Left lung (tissue), 10 donors: ENCODE measurements around the gene TSPAN7. TPM values are rescaled to one million over a fixed set of nuclear protein-coding genes. Genes with fewer than 3 reads are reported as not detected.

ENCODE experiments used
- ATAC-seq: fragments of 200-7000 bp; cut with Tn5 transposase; one replicate; pipeline ENCODE4 v1.9.1; 2020; ENCODE audit warnings: moderate library complexity
- DNase-seq, 4 donors: peaks; one replicate each; pipeline ENCODE4 v3.0.0-alpha.2; 2013 to 2020
- H3K27ac ChIP-seq, 2 donors: fragments of 200-600 bp; sonication (generic) in 1 of 2; one replicate each; pipeline versions ENCODE4 v1.5.0 to v1.8.0; 2020 to 2021
- H3K27me3 ChIP-seq, 2 donors: fragments of 200-600 bp; sonication (generic) in 1 of 2; one replicate each; pipeline versions ENCODE4 v1.5.0 to v1.8.0; 2020 to 2021
- H3K36me3 ChIP-seq, 2 donors: fragments of 200-600 bp; sonication (generic) in 1 of 2; one replicate each; pipeline versions ENCODE4 v1.5.0 to v1.8.0; 2020 to 2021
- H3K4me1 ChIP-seq, 2 donors: fragments of 200-600 bp; one replicate each; pipeline ENCODE4 v1.8.0; 2021
- H3K4me3 ChIP-seq, 2 donors: fragments of 200-600 bp; sonication (generic) in 1 of 2; one replicate each; pipeline versions ENCODE4 v1.5.0 to v1.8.0; 2020 to 2021; ENCODE audit warnings: mild to moderate bottlenecking in 1 of 2
- H3K9me3 ChIP-seq, 2 donors: fragments of 200-600 bp; sonication (generic) in 1 of 2; one replicate each; pipeline versions ENCODE4 v1.5.0 to v1.8.0; 2020 to 2021
- intact Hi-C, 2 donors: fragments of 100-400 bp; cut with DNase I; formaldehyde crosslinking; loops; one replicate each; pipeline versions ENCODE4 v1.11.2 to v1.14.2; 2022
- polyA plus RNA-seq, 6 donors: library from polyadenylated mRNA; unstranded; fragments of 120-200 nt; gene quantifications; one replicate each; pipeline ENCODE4 v1.2.1, GENCODE V29; 2013; ENCODE audit not compliant: insufficient read length in 6 of 6
- total RNA-seq, 2 donors: library from RNA; stranded (reverse); fragmentation: NEBNext Ultra II Directional; extraction: Animal tissue kit (Norgen Biotek cat#: 25700); gene quantifications; one replicate each; pipeline ENCODE4 v1.2.1, GENCODE V29; 2021
- TF ChIP-seq, protein P1 (sequence below), 2 donors: fragments of 200-600 bp; sonication (generic) in 1 of 2; IDR thresholded peaks; one replicate each; pipeline versions ENCODE4 v1.5.0 to v1.8.0; 2021; ENCODE audit warnings: antibody characterized with exemption in 2 of 2
- donor health status: DM: no; HTN: yes; CAD: no.
- donor health status: DM: no; HTN: no; CAD: no.

The TSPAN7 gene
- total and polyA plus RNA-seq, 8 donors = 33.8 to 52.3 (median 45.9) TPM

DNA sequence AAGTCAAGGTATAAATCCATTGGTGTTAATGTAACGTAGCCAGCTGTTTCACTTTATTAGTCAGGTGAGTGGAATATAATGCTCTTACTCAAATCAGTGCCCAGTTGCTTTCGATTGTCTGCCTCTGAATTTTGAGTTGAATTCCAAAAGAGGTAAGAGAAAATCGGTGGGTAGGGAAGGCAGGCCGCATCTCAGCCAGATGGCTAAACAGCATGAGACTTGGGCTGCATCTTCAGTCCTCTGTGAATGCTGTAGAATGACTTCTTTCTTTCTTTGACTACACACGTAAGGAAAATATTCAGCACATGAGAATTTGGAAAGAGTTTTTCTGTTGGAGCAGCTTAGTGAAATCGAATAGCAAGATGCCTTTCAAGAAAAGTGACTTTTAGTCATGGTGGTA, 49.5 kb downstream of the TSPAN7 start:
- no peaks in the 10 kb centered on the region for H3K9me3 ChIP-seq
- peaks cover 0 to 5% of the 10 kb centered on the region in 2 donors for H3K27me3 ChIP-seq
- no peak overlapping the region for H3K4me3 ChIP-seq
- H3K4me1 ChIP-seq = no peaks in the 10 kb centered on the region
- no peak for ATAC-seq
- TF ChIP-seq, protein P1, sequence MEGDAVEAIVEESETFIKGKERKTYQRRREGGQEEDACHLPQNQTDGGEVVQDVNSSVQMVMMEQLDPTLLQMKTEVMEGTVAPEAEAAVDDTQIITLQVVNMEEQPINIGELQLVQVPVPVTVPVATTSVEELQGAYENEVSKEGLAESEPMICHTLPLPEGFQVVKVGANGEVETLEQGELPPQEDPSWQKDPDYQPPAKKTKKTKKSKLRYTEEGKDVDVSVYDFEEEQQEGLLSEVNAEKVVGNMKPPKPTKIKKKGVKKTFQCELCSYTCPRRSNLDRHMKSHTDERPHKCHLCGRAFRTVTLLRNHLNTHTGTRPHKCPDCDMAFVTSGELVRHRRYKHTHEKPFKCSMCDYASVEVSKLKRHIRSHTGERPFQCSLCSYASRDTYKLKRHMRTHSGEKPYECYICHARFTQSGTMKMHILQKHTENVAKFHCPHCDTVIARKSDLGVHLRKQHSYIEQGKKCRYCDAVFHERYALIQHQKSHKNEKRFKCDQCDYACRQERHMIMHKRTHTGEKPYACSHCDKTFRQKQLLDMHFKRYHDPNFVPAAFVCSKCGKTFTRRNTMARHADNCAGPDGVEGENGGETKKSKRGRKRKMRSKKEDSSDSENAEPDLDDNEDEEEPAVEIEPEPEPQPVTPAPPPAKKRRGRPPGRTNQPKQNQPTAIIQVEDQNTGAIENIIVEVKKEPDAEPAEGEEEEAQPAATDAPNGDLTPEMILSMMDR (IDR thresholded peaks at IDR 0.05) = no peak
- no peak for DNase-seq
- intact Hi-C loops = no loop called here
- H3K36me3 ChIP-seq = no peaks in the 10 kb centered on the region
- no peak overlapping the region for H3K27ac ChIP-seq

DNA sequence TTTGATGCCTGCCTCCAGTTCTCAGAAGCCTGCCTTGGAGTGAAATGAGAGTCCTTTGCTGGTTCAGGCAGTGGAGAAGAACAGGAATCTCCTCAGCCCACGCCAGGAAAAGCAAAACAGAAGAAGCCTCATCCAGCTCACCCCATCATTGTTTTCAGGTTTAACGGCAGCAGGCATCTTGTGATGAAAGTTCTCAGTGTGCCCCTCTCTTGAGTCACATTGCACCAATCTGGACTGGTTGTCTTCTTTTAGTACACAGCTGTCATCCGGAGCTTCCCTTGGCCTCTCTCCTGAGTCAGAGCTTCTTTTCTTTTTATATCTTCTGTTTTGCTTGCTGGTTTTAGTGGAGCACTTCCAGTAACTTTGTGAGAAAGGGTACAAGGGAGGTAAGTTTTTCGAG, 50.9 kb downstream of the TSPAN7 start:
- Histone ChIP-seq H3K9me3 (no peaks in the 10 kb centered on the region), H3K27ac (no peak overlapping the region), H3K4me1 (no peaks in the 10 kb centered on the region), H3K27me3 (peaks cover 0 to 6% of the 10 kb centered on the region in 2 donors), H3K4me3 (no peak overlapping the region), H3K36me3 (no peaks in the 10 kb centered on the region)
- DNase-seq = no peak
- TF ChIP-seq, protein P1 (IDR thresholded peaks at IDR 0.05) = no peak
- intact Hi-C loops = no loop called here
- ATAC-seq = no peak

DNA sequence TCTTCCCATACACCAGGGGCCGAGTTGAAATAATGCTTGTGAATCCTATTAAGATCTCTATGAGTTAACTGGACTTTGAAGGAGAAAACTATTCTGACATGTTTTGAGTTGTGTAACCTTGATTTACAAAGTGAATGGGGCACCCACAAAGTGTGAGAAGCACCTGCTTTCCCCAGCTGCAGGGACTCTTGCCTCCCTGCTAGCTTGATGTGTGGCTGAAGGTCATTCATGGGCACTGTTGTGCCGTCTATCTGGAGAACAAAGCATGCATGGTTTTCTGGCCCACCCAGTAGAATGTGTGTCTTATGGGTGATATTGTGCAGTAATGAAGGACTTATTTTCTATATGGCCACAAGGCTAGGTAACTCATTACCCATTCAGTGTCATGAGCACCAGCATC, 53.1 kb downstream of the TSPAN7 start:
- no peaks in the 10 kb centered on the region for H3K36me3 ChIP-seq
- H3K4me1 ChIP-seq = no peaks in the 10 kb centered on the region
- H3K4me3 ChIP-seq = no peak overlapping the region
- ATAC-seq = no peak
- no peaks in the 10 kb centered on the region for H3K9me3 ChIP-seq
- intact Hi-C loops = no loop called here
- TF ChIP-seq, protein P1 (IDR thresholded peaks at IDR 0.05) = no peak
- H3K27me3 ChIP-seq = peaks cover 0 to 6% of the 10 kb centered on the region in 2 donors
- DNase-seq = no peak
- H3K27ac ChIP-seq = no peak overlapping the region

DNA sequence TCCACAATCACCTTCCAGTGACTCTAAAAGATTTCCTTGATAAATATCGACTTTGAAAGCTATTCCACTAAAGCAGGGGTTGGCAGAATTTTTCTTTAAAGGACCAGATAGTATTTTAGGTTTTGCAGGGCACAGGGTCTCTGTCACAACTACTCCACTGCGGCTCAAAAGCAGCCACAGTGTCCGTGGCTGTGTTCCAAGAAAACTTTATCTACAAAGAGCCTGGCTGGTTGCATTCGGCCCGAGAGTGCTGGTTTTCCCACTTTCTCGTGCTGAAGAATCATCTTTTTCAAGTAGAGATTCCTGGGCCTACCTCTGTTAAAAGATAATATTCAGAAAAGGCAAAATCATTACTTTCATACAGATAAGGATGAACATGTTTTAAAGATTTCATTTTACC, 55.6 kb downstream of the TSPAN7 start:
- ATAC-seq = no peak
- TF ChIP-seq, protein P1 (IDR thresholded peaks at IDR 0.05) = no peak
- Histone ChIP-seq H3K27me3 (peaks cover 0 to 6% of the 10 kb centered on the region in 2 donors), H3K27ac (no peak overlapping the region), H3K9me3 (no peaks in the 10 kb centered on the region), H3K4me3 (no peak overlapping the region), H3K36me3 (no peaks in the 10 kb centered on the region), H3K4me1 (no peaks in the 10 kb centered on the region)
- intact Hi-C loops = no loop called here
- DNase-seq = peak in 1 of 4 donors; percentile 14

DNA sequence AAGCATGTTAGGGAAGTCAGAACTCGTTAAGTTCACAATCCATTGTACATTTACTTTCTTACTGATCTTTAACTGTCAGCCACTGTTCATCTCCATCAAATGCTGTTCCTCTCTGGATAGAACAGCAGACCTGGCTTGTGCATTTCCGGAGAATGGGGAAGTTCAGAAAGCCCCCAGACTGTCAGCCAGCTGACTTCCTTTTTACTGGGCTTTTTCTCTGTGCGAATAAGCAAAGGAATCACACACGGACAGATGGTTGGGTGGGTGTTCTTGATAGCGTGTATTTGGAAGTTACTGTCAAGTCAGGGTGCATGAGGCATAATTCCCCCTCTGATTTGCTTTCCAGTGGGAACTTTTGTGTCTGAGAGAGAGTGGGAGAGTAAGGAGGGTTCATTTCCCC, 56.8 kb downstream of the TSPAN7 start:
- intact Hi-C loops = no loop called here
- no peak overlapping the region for H3K4me3 ChIP-seq
- H3K4me1 ChIP-seq = no peaks in the 10 kb centered on the region
- H3K27me3 ChIP-seq = peaks cover 0 to 9% of the 10 kb centered on the region in 2 donors
- no peak overlapping the region for H3K27ac ChIP-seq
- no peaks in the 10 kb centered on the region for H3K9me3 ChIP-seq
- TF ChIP-seq, protein P1 (IDR thresholded peaks at IDR 0.05) = no peak
- ATAC-seq (no peak), DNase-seq (no peak)
- H3K36me3 ChIP-seq = no peaks in the 10 kb centered on the region
